Activated naive CD4-positive, alpha-beta T cell treated with anti-CD3 and anti-CD28 coated beads for 36 hours (primary cell): ENCODE results near the gene DCAF16. TPM values are rescaled to one million over a fixed set of nuclear protein-coding genes. Genes with fewer than 3 reads are reported as not detected.

ENCODE experiments used
- CTCF ChIA-PET: fragments of 350-600 bp; sonication (Branson Sonifier 250); formaldehyde crosslinking; loops from one replicate; lab custom pipeline; 2021; ENCODE audit warnings: antibody characterized with exemption; lab: Charles Lee
- DNase-seq: peaks from one replicate; pipeline ENCODE4 v3.0.0-alpha.2; 2020
- H3K27ac Mint-ChIP-seq: one replicate; pipeline ENCODE4 v1.8.0; 2021; ENCODE audit warnings: mild to moderate bottlenecking, mixed read lengths
- H3K27me3 Mint-ChIP-seq: one replicate; pipeline ENCODE4 v1.8.0; 2021; ENCODE audit warnings: low read depth, mixed read lengths
- H3K36me3 Mint-ChIP-seq: one replicate; pipeline ENCODE4 v1.8.0; 2021; ENCODE audit warnings: low read depth, mixed read lengths
- H3K4me1 Mint-ChIP-seq: one replicate; pipeline ENCODE4 v1.8.0; 2021; ENCODE audit warnings: low read depth, mixed read lengths
- H3K4me3 Mint-ChIP-seq: one replicate; pipeline ENCODE4 v1.8.0; 2021; ENCODE audit warnings: mild to moderate bottlenecking, moderate library complexity, mixed read lengths
- H3K9me3 Mint-ChIP-seq: one replicate; pipeline ENCODE4 v1.8.0; 2021; ENCODE audit warnings: mixed read lengths
- intact Hi-C: fragments of 100-400 bp; cut with micrococcal nuclease; formaldehyde crosslinking; loops from one replicate; pipeline ENCODE4 v1.15.1; 2023
- total RNA-seq, 2 experiments: library from RNA; stranded (reverse); gene quantifications; one replicate each; pipeline ENCODE4 v1.2.3, GENCODE V29; 2021

DCAF16 gene
- total RNA-seq, 2 experiments from 2014 or later, result 46.6 to 48.5 TPM

- no peak overlapping the region for H3K4me3 Mint-ChIP-seq
- H3K9me3 Mint-ChIP-seq, result no peaks in the 10 kb centered on the region
- no peak overlapping the region for H3K27ac Mint-ChIP-seq
- H3K36me3 Mint-ChIP-seq, result no peaks in the 10 kb centered on the region
- CTCF ChIA-PET, result interaction anchor here (0.7 kb wide), 1 partner anchor 33 kb away, joined by 4 read pairs; no protein-coding TSS in a partner anchor
- peaks cover 3% of the 10 kb centered on the region for H3K27me3 Mint-ChIP-seq
- intact Hi-C loops, result no loop called here
- DNase-seq, result no peak
- H3K4me1 Mint-ChIP-seq, result peaks cover 5% of the 10 kb centered on the region
Observed at GRCh38 chr4:17761062-17761461, 49.5 kb downstream of the DCAF16 start.

GRCh38 chr4:17760626-17761025, 49.9 kb downstream of the DCAF16 start:
- H3K4me1 Mint-ChIP-seq, result peaks cover under 1% of the 10 kb centered on the region
- H3K36me3 Mint-ChIP-seq, result no peaks in the 10 kb centered on the region
- peaks cover 3% of the 10 kb centered on the region for H3K27me3 Mint-ChIP-seq
- no peak for DNase-seq
- CTCF ChIA-PET, result no interaction called here
- no peaks in the 10 kb centered on the region for H3K9me3 Mint-ChIP-seq
- no peak overlapping the region for H3K27ac Mint-ChIP-seq
- intact Hi-C loops, result no loop called here
- no peak overlapping the region for H3K4me3 Mint-ChIP-seq

- Mint-ChIP-seq H3K4me3 (no peak overlapping the region), H3K4me1 (no peaks in the 10 kb centered on the region), H3K27me3 (peaks cover 3% of the 10 kb centered on the region), H3K27ac (no peak overlapping the region), H3K36me3 (no peaks in the 10 kb centered on the region), H3K9me3 (no peaks in the 10 kb centered on the region)
- CTCF ChIA-PET, result interaction anchor here (0.6 kb wide), 1 partner anchor 205 kb away, joined by 5 read pairs; no protein-coding TSS in a partner anchor
- intact Hi-C loops, result no loop called here
- DNase-seq, result no peak
Observed at GRCh38 chr4:17758485-17758884, 52.1 kb downstream of the DCAF16 start.

GRCh38 chr4:17757621-17758020, 52.9 kb downstream of the DCAF16 start:
- DNase-seq, result no peak
- H3K27ac Mint-ChIP-seq, result no peak overlapping the region
- H3K4me1 Mint-ChIP-seq, result no peaks in the 10 kb centered on the region
- H3K4me3 Mint-ChIP-seq, result no peak overlapping the region
- H3K36me3 Mint-ChIP-seq, result no peaks in the 10 kb centered on the region
- intact Hi-C loops, result no loop called here
- CTCF ChIA-PET, result no interaction called here
- H3K27me3 Mint-ChIP-seq, result peaks cover 3% of the 10 kb centered on the region
- no peaks in the 10 kb centered on the region for H3K9me3 Mint-ChIP-seq

- Mint-ChIP-seq H3K4me3 (no peak overlapping the region), H3K27ac (no peak overlapping the region), H3K4me1 (no peaks in the 10 kb centered on the region), H3K27me3 (peaks cover 4% of the 10 kb centered on the region), H3K36me3 (no peaks in the 10 kb centered on the region), H3K9me3 (no peaks in the 10 kb centered on the region)
- intact Hi-C loops, result no loop called here
- CTCF ChIA-PET, result no interaction called here
- no peak for DNase-seq
Observed at GRCh38 chr4:17753646-17754045, 56.9 kb downstream of the DCAF16 start.

Other genes with a start within 250 kb of the DCAF16 start
- gene LAP3, start 233.6 kb downstream of the DCAF16 start, total RNA-seq, result 100 to 1,000 TPM; 109 to 111 TPM
- gene MED28, start 196.1 kb downstream of the DCAF16 start, total RNA-seq, result 10 to 100 TPM; 52.3 to 59.5 TPM
- gene FAM184B, start 29.1 kb downstream of the DCAF16 start, total RNA-seq, result not detected
- gene NCAPG, start 222 bp upstream of the DCAF16 start, total RNA-seq, result 10 to 100 TPM; 70.2 to 78.4 TPM
- 1 to 10 TPM; 8.6 to 9.4 TPM for gene LCORL, start 211.0 kb upstream of the DCAF16 start, total RNA-seq